Measurements from ENCODE around the gene ZKSCAN4. TPM values are rescaled to one million over a fixed set of nuclear protein-coding genes. Genes with fewer than 3 reads are reported as not detected.

ZKSCAN4 gene
- total and polyA plus RNA-seq, 2 donors (not counting 1 experiment from before 2014, with no cell fraction given) = 3.0 to 12.1 TPM

- Histone ChIP-seq H4K20me1 (ENCODE audit: control insufficient read depth, insufficient read depth, low read length, poor library complexity, severe bottlenecking) (no peaks in the 10 kb centered on the region), H3K27ac (ENCODE audit: low read length in 2 of 2) (peak overlapping the region in 1 of 2 donors; percentile 17), H3K9ac (ENCODE audit: low read length) (peak overlapping the region; percentile 79), H3K4me3 (ENCODE audit: control extremely low read depth in 1 of 5, extremely low read depth in 1 of 5, insufficient read depth in 1 of 5, low read depth in 2 of 5, low read length in 4 of 5) (peak overlapping the region; percentile 32 to 79 (median 64)), H3K4me2 (replicated peaks; ENCODE audit: low read depth, low read length, poor library complexity, severe bottlenecking) (peak overlapping the region; percentile 94), H3K79me2 (ENCODE audit: control insufficient read depth, insufficient read depth, low read length) (no peaks in the 10 kb centered on the region), H2AFZ (ENCODE audit: insufficient read depth, low read depth, low read length, poor library complexity, severe bottlenecking) (peak overlapping the region; percentile 97), H3K27me3 (replicated peaks in 1 of 4; ENCODE audit: control extremely low read depth in 1 of 4, control insufficient read depth in 3 of 4, insufficient read depth in 4 of 4, low read length in 3 of 4) (peaks cover 0 to 50% (median 35%) of the 10 kb centered on the region in 4 experiments), H3K36me3 (replicated peaks in 1 of 2; ENCODE audit: control extremely low read depth in 1 of 2, control insufficient read depth in 1 of 2, extremely low read depth in 1 of 2, insufficient read depth in 2 of 2, low read length in 1 of 2) (no peaks in the 10 kb centered on the region), H3K4me1 (ENCODE audit: control insufficient read depth in 2 of 2, insufficient read depth in 2 of 2, low read length in 2 of 2) (peaks cover 5 to 6% of the 10 kb centered on the region in 2 donors), H3K9me3 (ENCODE audit: control extremely low read depth in 1 of 3, control insufficient read depth in 2 of 3, insufficient read depth in 1 of 3, low read length in 2 of 3) (peaks cover 0 to 6% (median 2%) of the 10 kb centered on the region in 3 donors)
- ATAC-seq (ENCODE audit: low read depth) = peak; percentile 78
- peak; percentile 48 for DNase-seq
- ChIA-PET CTCF (interaction anchor here (0.6 to 1.7 kb wide), 3 partner anchors 137 to 1111 kb away, joined by 3 to 6 read pairs (median 3); no protein-coding TSS in a partner anchor), POLR2A (interaction anchor here (0.6 to 1.8 kb wide), 3 partner anchors 77 to 1946 kb away, joined by 3 to 5 read pairs (median 4); partner anchors contain the start of gene ZKSCAN8)
- intact Hi-C loops (cut with micrococcal nuclease) = loop anchor here (5.0 to 10.0 kb wide), 3 partner anchors 56 to 314 kb away; no protein-coding TSS in a partner anchor
- H3K27me3 Mint-ChIP-seq = peaks cover 54% of the 10 kb centered on the region
- WGBS (ENCODE audit: insufficient coverage) = 11% methylated on average over 35 of the region's 56 CpGs
- H3K4me1 Mint-ChIP-seq = peaks cover 6% of the 10 kb centered on the region
- no peaks in the 10 kb centered on the region for H3K9me3 Mint-ChIP-seq (ENCODE audit: insufficient read depth)
- peak overlapping the region; percentile 93 for H3K4me3 Mint-ChIP-seq
- peak overlapping the region; percentile 78 for H3K27ac Mint-ChIP-seq
- TF ChIP-seq CTCF (IDR thresholded peaks at IDR 0.05) = no peak
- TF ChIP-seq EZH2 (IDR thresholded peaks at IDR 0.05; ENCODE audit: borderline replicate concordance, insufficient read depth, low read depth, low read length, poor library complexity, severe bottlenecking) = no peak
These were observed 33.5 kb downstream of the ZKSCAN4 start for GRCh38 chr6:28218312-28219248.
